ENCODE measurements around the gene SCRG1.

Gene SCRG1

GRCh38 chr4:173413036-173413435 lies 14.1 kb upstream of the SCRG1 start:
- no peaks in the 10 kb centered on the region for H3K36me3 ChIP-seq (ENCODE audit: insufficient read depth)
- H3K4me2 ChIP-seq = no peak overlapping the region
- no peak overlapping the region for H3K4me3 ChIP-seq (IDR thresholded peaks at IDR 0.05; ENCODE audit: insufficient read depth, low read depth, low read length)
- H3K27ac ChIP-seq = no peak overlapping the region
- no peak overlapping the region for H3K9ac ChIP-seq
- no peak for TF ChIP-seq CTCF (conservative IDR thresholded peaks at IDR 0.05; ENCODE audit: low read depth, low read length)
- H3K27me3 ChIP-seq (ENCODE audit: insufficient read depth, low read depth) = no peaks in the 10 kb centered on the region
- no peak overlapping the region for H2AFZ ChIP-seq (ENCODE audit: low read depth)
- no peaks in the 10 kb centered on the region for H3K4me1 ChIP-seq (ENCODE audit: low read depth, poor library complexity, severe bottlenecking)
- no peaks in the 10 kb centered on the region for H3K79me2 ChIP-seq (ENCODE audit: insufficient read depth, low read depth)
- H4K20me1 ChIP-seq (ENCODE audit: insufficient read depth) = no peaks in the 10 kb centered on the region

- H3K4me1 ChIP-seq (ENCODE audit: low read depth, poor library complexity, severe bottlenecking) = no peaks in the 10 kb centered on the region
- H3K9ac ChIP-seq = no peak overlapping the region
- H3K27ac ChIP-seq = no peak overlapping the region
- H3K36me3 ChIP-seq (ENCODE audit: insufficient read depth) = no peaks in the 10 kb centered on the region
- TF ChIP-seq CTCF (conservative IDR thresholded peaks at IDR 0.05; ENCODE audit: low read depth, low read length) = no peak
- H3K4me2 ChIP-seq = no peak overlapping the region
- no peaks in the 10 kb centered on the region for H4K20me1 ChIP-seq (ENCODE audit: insufficient read depth)
- H3K27me3 ChIP-seq (ENCODE audit: insufficient read depth, low read depth) = no peaks in the 10 kb centered on the region
- H3K79me2 ChIP-seq (ENCODE audit: insufficient read depth, low read depth) = no peaks in the 10 kb centered on the region
- H2AFZ ChIP-seq (ENCODE audit: low read depth) = no peak overlapping the region
- no peak overlapping the region for H3K4me3 ChIP-seq (IDR thresholded peaks at IDR 0.05; ENCODE audit: insufficient read depth, low read depth, low read length)
These were observed 12.3 kb upstream of the SCRG1 start for GRCh38 chr4:173411106-173411693.

- Histone ChIP-seq H3K27ac (no peak overlapping the region), H3K36me3 (ENCODE audit: insufficient read depth) (no peaks in the 10 kb centered on the region), H3K4me1 (ENCODE audit: low read depth, poor library complexity, severe bottlenecking) (no peaks in the 10 kb centered on the region), H3K4me2 (no peak overlapping the region), H3K9ac (no peak overlapping the region), H2AFZ (ENCODE audit: low read depth) (no peak overlapping the region), H4K20me1 (ENCODE audit: insufficient read depth) (no peaks in the 10 kb centered on the region), H3K27me3 (ENCODE audit: insufficient read depth, low read depth) (no peaks in the 10 kb centered on the region), H3K4me3 (IDR thresholded peaks at IDR 0.05; ENCODE audit: insufficient read depth, low read depth, low read length) (no peak overlapping the region), H3K79me2 (ENCODE audit: insufficient read depth, low read depth) (no peaks in the 10 kb centered on the region)
- no peak for TF ChIP-seq CTCF (conservative IDR thresholded peaks at IDR 0.05; ENCODE audit: low read depth, low read length)
These were observed 11.2 kb upstream of the SCRG1 start for GRCh38 chr4:173410079-173410478.

- Histone ChIP-seq H3K27ac (no peak overlapping the region), H3K36me3 (ENCODE audit: insufficient read depth) (no peaks in the 10 kb centered on the region), H4K20me1 (ENCODE audit: insufficient read depth) (no peaks in the 10 kb centered on the region), H3K4me2 (no peak overlapping the region), H3K4me3 (IDR thresholded peaks at IDR 0.05; ENCODE audit: insufficient read depth, low read depth, low read length) (no peak overlapping the region), H3K4me1 (ENCODE audit: low read depth, poor library complexity, severe bottlenecking) (peaks cover 11% of the 10 kb centered on the region), H2AFZ (ENCODE audit: low read depth) (no peak overlapping the region), H3K27me3 (ENCODE audit: insufficient read depth, low read depth) (no peaks in the 10 kb centered on the region), H3K79me2 (ENCODE audit: insufficient read depth, low read depth) (no peaks in the 10 kb centered on the region), H3K9ac (no peak overlapping the region)
- no peak for TF ChIP-seq CTCF (conservative IDR thresholded peaks at IDR 0.05; ENCODE audit: low read depth, low read length)
These were observed 7.1 kb upstream of the SCRG1 start for GRCh38 chr4:173405840-173406606.
